Brain pericyte (primary cell): ENCODE measurements around the gene XRCC3.

ENCODE experiments used
- DNase-seq: peaks from one replicate; pipeline ENCODE4 v3.0.0-alpha.2; 2012; ENCODE audit warnings: low read depth, low spot score

XRCC3 gene

GRCh38 chr14:103738701-103739451 lies 23.6 kb upstream of the XRCC3 start:
- DNase-seq: no peak

DNA sequence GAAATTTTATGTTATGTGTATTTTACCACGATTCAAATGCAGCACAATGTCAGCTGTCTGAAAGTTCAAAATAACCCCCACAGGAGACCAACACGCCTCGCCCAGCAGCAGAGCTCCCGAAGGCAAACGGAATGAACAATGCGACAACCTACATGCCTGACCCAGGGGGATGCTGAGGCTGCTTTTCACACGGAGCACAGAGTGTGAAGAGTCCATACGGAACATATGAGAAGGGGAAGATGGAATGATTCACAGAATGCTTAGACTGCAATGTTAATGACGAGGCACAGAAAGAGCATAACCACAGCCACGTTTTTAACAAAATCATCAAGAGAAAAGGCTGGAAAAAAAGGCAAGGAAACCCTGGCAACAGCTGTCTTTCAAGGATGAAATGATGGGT lies 22.9 kb upstream of the XRCC3 start:
- DNase-seq: no peak

- no peak for DNase-seq
Measured at GRCh38 chr14:103737432-103738045, 22.3 kb upstream of the XRCC3 start.

GRCh38 chr14:103736546-103737431 lies 21.5 kb upstream of the XRCC3 start:
- DNase-seq: no peak

DNA sequence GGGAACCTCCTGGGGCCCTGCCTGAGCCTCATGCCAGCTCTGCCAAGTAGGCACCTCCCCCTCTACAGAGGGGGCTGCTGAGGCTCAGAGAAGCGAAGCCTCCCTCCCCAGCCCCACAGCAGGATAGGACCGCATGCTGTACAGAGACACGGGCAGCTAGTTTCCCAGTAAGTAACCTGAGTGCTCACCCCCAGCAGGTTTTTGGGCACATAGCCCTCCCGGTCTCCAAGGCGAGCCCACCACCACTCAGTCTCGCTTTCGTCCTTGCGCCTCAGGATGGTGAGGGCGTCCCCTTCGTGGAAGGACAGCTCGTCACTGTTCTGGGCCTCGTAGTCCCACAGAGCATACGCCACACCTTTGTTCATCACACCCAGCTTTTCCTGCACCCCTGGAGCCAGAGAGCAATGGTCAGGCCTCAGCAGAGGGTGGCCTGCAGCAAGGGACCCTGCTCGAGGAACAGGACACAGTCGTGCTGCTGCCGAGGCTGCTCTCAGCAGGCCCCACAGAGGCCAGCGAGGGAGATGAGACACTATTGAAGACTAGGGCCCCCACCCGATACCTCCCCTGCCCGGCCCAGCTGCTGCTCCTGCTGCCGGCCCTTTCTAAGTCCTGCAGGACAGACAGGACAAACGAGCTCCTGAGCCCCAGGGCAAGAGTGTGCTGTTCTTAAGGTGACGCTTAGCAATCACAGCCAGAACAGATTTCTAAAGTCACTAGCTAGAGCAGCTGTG lies 20.7 kb upstream of the XRCC3 start:
- DNase-seq: no peak

DNA sequence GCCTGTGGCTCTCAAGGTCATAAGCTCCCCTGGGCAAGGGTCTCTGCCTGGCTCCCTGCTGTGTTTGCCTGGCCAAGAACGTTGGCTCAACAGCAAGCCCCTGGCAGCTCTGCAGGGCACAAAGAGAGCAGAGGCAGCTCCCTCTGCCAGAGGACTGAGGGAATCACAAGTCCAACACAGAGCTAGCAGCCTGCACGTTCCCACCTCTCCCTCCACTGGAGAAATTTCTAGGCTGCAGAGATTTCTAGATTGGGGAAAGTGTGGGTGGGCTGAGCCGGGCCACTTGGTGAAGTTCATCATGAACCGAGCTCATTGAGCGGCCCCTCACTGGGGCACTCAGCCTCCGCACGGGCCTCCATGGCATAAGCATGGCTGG lies 20.2 kb upstream of the XRCC3 start:
- DNase-seq: no peak

DNA sequence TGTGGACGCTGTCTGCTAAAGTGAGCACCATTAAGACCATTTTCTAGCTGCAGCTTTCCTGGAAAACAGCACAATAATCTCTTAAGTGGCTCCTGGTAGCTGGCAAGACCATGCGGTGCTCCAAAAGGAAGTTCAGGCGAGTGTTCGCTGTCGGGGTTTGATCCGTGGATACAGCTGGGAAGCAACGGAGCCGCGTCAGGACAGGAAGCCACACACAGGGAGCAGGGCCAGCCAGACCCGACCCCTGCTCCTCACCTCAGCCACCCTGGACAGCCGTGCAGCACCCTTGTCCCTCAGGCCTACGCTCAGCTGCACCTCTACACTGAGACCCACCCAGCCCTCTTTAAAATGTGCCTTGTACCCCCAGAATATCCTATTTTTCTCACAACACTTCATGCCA lies 19.8 kb upstream of the XRCC3 start:
- no peak for DNase-seq

- DNase-seq: no peak
Measured at GRCh38 chr14:103734081-103734888, 19.0 kb upstream of the XRCC3 start.

DNA sequence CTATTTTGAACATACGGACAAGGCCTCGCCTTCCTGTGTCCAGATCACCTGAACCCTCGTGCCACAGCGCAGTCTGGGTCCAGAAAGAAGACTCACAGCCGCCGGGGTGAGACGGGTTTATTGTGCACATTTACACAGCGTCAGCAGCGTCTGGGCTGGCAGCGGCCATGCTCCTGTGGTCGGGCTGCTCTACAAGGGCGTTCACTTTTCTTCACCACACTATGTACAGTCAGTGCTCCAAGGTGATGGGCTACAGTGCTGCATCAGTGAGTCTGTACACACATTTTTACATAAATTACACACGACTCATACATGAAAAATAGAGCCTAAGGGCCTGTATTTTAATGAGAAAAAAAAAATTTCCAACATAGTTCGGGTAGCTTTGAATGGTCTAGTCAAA lies 18.4 kb upstream of the XRCC3 start:
- no peak for DNase-seq

DNA sequence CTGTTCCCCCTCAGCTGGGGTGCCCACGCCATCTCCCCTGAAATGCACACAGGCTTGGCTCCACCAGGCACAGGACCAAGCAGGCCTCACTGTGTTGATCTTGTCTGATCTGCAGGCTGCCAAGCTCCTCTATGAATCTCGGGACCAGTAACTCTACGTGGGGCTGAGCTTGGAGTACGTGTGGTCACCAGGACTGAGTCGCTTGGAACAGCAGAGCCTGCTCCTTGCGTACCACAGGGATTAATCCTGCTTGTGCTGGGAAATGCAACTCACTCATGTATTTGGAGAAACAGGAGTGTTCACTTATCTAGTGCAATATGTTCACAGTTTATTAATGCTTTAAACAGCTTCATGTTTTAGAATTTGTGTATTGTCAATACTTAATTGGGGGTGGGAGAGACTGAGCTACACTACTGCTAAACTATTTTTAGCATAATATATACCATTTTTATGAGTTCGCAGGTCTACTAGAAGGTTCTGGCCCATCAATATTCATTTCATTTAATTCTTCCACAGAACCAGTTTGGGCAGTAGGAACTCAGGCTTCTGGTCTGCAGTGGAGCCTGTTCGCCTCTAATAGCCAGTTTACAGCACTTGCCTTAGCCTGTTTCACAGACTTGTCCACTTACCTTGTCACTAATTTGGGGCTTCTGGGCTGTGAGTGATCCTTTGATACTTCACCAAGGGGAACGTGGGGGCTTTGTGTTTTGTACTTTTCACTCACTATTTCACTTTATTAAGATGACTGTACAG lies 17.8 kb upstream of the XRCC3 start:
- DNase-seq: no peak

GRCh38 chr14:103731916-103732867 lies 16.9 kb upstream of the XRCC3 start:
- no peak for DNase-seq

GRCh38 chr14:103731481-103731880 lies 16.2 kb upstream of the XRCC3 start:
- DNase-seq: no peak

GRCh38 chr14:103730490-103731035 lies 15.3 kb upstream of the XRCC3 start:
- DNase-seq: no peak

DNA sequence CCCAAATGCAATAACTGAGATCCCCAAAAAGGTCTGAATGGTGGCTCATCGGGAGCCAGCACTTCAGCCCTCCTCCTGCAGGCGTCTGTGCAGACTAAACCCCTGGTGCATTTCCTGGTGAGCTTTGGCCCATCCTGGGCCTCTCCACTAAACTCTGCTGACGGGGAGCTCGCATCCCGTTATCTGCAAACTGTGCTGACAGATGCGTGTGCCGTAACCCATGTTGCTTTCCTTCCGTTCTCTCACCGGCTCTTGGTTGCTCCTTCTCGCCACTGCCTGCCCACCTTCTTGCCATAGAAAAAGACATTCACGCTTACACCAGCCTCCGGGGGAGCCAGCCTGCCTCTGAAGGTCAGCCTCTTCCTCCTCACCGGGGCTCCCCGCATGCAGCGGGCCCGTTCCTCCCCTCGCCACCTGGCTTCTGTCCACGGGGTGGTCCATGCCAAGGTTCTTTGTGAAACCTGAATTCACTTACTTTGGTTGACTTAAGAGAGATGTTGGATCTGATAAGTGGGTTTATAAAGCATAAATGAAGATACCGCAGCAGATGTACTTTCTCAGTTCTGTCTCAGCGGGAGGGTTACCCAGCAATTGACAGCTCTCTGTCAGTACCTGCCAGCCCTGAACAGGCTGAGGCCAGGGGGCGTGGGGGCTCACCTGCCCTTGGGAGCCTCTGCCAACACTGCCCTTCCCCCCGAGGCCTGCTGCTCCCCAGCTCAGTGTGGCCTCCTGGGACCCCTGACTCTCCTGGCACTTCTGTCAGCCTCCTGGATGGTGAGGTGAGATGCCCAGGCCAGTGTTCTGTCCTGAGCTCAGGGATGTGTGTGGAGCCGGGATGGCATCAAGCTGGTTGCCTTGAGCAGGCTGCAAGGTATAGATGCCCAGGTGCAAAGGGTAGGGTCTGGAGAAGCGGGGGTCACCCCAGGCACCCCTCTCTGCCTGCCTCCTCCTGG lies 14.5 kb upstream of the XRCC3 start:
- DNase-seq: no peak

DNA sequence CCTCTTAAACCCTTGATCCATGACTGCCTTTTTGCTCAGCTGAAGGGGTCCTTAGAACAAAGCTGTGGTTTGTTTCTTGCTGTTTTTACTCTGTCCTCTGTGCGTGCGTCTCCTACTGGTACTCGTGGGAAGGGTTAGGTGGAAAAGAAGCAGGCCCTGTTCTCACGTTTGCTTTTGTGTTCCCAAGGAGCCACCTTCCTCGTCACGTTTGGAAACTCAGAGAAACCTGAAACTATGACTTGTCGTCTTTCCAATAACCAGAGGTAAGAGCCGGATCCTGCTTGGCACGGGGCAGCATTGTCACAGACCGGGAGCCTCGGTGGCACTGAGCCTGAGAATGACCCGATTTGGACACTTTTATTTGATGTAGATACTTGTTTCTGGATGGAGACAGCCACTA lies 13.5 kb upstream of the XRCC3 start:
- DNase-seq: no peak

DNA sequence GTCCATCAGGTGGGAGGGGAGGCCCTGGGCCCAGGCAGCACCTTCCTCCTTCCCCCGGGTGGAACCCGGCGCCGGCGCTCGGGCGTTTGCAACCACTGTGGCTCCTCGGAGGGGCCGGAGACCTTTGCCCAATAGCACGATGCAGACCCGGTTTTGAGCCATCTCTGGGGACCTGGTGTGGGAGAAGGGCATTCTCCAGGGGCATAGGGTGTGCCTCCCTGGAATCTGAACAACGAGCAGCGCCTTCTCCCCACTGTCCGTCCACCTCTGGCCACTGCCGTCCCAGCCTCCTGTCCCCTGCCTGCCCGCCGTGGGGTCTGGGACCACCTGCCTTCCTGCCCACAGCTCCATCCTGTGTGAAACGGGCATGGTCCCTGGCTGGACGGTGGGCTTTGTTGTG lies 12.9 kb upstream of the XRCC3 start:
- no peak for DNase-seq

GRCh38 chr14:103727313-103727980 lies 12.2 kb upstream of the XRCC3 start:
- no peak for DNase-seq
